Esophagus muscularis mucosa (tissue), 3 donors: ENCODE measurements around the gene DSCAM.

Experiments
- EP300 ChIP-seq: sonication (generic); formaldehyde crosslinking; IDR thresholded peaks from one replicate; pipeline ENCODE4 v1.6.1; 2017; ENCODE audit warnings: antibody characterized with exemption
- TF ChIP-seq, protein P1 (sequence below), 3 experiments: fragments of 200-600 bp in 2 of 3; fragments of 450-650 bp in 1 of 3; sonication (generic) in 2 of 3; IDR thresholded peaks; one replicate each; pipeline ENCODE4 v1.5.1; 2017 to 2019; ENCODE audit warnings: antibody characterized with exemption in 3 of 3, mild to moderate bottlenecking in 2 of 3, moderate library complexity in 1 of 3

DNA sequence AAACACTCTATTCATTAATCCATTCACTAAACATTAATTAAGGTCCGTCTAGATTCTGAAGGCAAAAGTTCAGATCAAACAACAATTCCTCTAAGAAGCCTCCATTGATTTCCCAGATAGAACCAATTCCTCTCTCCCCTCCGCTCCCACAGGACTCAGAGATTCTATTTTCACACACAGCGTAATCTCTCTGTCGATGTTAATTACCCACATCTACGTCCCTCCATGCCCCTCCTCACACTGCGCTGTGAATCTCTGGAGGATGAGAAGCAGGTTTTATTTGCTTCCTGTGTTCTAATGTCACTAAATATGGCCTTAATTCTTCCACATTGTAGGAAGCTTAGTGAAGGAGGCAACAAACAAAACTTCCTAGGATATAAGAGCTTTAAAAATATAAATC is 306.7 kb downstream of the DSCAM start:
- TF ChIP-seq, protein P1, sequence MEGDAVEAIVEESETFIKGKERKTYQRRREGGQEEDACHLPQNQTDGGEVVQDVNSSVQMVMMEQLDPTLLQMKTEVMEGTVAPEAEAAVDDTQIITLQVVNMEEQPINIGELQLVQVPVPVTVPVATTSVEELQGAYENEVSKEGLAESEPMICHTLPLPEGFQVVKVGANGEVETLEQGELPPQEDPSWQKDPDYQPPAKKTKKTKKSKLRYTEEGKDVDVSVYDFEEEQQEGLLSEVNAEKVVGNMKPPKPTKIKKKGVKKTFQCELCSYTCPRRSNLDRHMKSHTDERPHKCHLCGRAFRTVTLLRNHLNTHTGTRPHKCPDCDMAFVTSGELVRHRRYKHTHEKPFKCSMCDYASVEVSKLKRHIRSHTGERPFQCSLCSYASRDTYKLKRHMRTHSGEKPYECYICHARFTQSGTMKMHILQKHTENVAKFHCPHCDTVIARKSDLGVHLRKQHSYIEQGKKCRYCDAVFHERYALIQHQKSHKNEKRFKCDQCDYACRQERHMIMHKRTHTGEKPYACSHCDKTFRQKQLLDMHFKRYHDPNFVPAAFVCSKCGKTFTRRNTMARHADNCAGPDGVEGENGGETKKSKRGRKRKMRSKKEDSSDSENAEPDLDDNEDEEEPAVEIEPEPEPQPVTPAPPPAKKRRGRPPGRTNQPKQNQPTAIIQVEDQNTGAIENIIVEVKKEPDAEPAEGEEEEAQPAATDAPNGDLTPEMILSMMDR (IDR thresholded peaks at IDR 0.05) = no peak
- no peak for TF ChIP-seq EP300
